ENCODE results near the gene DTNBP1.

DTNBP1 gene

DNA sequence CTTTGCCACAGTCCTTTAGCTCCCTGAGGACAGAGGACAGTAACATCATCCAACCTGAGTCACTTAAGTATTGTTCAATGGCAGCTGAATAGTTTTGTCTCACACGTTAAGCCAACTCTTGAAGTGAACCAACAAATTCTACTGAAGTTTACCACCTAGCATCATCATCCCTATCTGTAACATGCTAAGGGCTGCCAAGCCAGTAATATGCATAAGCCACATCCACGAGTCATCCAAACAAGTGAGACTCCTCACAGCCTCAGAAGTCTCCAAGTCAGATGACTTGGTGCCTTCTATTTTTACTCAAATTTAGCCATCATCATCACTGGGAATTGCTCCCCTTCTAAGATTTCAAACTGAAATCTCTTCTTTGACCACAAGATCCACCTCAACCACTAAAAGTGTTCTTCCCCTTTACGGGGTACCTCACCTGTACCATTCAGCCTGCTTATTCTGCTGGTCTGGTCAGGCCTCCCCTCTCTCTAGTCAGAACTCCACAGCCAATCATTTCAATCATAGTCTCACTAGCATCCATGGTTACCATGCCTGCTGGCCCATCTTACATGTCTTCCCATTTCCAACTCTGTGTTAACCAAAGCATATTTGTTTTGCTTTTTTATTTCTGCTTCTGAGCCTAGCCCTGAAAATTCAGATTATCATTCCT is 73.7 kb downstream of the DTNBP1 start:
- no peak for DNase-seq

GRCh38 chr6:15586503-15586902 is 76.3 kb downstream of the DTNBP1 start:
- no peak for DNase-seq

- no peak for DNase-seq
These were observed 77.0 kb downstream of the DTNBP1 start for GRCh38 chr6:15585760-15586214.

- no peak for DNase-seq
These were observed 80.3 kb downstream of the DTNBP1 start for GRCh38 chr6:15582499-15582898.

- DNase-seq = no peak
These were observed 81.1 kb downstream of the DTNBP1 start for GRCh38 chr6:15581751-15582150.

GRCh38 chr6:15580326-15580725 is 82.5 kb downstream of the DTNBP1 start:
- DNase-seq = no peak

DNA sequence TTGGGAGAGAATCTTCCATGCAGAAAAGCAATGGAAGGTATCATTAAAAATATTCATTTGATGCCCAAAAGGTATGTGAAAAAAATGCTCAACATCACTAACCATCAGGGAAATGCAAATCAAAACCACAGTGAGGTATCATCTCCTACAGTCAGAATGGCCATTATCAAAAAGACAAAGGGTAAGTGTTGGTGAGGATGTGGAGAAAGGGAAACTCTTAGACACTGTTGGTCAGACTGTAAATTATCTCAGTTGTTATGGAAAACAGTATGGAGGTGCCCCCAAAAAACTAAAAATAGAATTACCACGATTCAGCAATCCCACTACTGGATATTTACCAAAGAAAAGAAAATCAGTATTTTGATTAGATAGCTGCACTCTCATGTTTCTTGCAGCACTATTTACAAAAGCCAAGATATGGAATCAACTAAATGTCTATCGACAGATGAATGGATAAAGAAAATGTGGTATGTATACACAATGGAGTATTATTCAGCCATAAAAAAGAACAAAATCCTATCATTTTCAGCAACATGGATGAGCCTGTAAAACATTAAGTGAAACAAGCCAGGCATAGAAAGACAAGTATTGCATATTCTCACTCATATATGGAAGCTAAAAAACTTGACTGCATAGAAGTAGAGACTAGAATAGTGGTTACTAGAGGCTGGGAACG is 84.0 kb downstream of the DTNBP1 start:
- no peak for DNase-seq

- no peak for DNase-seq
These were observed 85.2 kb downstream of the DTNBP1 start for GRCh38 chr6:15577550-15578171.

DNA sequence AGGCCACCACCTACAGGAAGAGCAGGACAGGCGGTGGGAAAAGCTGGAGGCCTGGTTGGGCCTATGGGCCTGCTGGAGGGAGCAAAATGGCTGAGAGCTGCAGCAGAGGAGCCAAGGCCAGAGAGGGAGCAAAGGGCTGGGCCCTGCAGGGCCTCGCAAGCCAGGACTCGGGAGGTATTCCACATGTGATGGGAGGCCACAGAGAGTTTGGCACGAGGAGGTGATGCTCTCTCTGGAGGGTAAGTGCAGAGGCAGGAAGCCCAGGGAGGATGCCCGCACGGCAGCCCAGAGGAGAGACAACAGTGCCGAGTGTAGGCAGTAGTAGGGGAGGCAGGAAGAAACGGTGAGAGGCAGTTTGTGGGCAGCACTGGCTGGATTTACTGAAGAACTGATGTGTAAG is 85.7 kb downstream of the DTNBP1 start:
- no peak for DNase-seq

DNA sequence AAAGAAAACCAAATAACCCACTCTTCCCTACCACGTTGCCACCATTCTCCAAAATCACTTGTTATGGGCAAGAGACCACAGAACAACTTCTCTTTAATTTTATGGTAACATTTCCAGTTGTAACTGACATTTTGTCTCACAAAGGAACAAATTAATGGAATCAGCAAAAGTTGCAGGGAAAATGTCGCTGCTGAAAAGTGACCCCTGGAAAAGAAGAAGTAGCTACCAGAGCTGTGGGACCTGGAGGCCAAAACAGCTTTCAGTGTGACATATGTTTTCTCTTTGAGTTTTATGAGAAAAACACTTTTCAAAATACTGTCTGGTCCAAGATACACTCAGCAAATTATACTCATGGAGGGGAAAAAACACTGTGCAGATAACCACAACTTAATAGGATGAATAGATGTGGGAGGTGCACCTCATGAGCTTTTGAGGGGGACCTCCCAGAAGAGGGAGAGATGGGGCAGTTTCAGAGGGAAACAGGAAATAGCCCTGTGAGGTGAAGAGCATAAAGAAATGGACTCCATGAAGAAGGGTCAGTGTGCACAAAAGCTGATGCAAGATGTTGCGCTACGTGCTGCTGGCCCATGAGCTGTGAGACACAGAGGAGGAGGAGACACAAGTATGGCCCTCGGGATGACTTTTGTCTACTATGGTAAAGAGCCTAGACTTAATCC is 87.3 kb downstream of the DTNBP1 start:
- DNase-seq = no peak

- no peak for DNase-seq
These were observed 88.3 kb downstream of the DTNBP1 start for GRCh38 chr6:15574486-15574885.

- DNase-seq = no peak
These were observed 88.8 kb downstream of the DTNBP1 start for GRCh38 chr6:15574023-15574422.

GRCh38 chr6:15573384-15573783 is 89.4 kb downstream of the DTNBP1 start:
- DNase-seq = no peak

GRCh38 chr6:15572296-15573016 is 90.4 kb downstream of the DTNBP1 start:
- no peak for DNase-seq

DNA sequence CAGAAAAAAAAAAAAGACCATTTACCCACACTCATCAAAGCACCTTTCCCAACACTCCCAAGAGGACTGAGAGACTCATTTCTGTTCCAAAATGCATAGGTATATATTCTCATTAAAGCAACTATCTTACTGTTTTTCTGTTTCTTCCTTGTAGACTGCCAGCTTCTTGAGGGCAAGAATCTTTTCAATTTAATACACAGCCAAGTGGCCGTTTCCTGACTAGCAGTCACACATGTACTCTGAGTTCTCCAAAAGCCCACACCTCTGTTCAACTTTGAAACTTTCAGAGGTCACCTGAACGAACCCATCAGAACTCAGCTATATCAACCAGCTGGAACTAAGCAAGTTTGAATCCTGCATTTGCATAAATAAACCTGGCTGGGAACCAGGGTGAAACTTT is 92.7 kb downstream of the DTNBP1 start:
- DNase-seq = no peak

DNA sequence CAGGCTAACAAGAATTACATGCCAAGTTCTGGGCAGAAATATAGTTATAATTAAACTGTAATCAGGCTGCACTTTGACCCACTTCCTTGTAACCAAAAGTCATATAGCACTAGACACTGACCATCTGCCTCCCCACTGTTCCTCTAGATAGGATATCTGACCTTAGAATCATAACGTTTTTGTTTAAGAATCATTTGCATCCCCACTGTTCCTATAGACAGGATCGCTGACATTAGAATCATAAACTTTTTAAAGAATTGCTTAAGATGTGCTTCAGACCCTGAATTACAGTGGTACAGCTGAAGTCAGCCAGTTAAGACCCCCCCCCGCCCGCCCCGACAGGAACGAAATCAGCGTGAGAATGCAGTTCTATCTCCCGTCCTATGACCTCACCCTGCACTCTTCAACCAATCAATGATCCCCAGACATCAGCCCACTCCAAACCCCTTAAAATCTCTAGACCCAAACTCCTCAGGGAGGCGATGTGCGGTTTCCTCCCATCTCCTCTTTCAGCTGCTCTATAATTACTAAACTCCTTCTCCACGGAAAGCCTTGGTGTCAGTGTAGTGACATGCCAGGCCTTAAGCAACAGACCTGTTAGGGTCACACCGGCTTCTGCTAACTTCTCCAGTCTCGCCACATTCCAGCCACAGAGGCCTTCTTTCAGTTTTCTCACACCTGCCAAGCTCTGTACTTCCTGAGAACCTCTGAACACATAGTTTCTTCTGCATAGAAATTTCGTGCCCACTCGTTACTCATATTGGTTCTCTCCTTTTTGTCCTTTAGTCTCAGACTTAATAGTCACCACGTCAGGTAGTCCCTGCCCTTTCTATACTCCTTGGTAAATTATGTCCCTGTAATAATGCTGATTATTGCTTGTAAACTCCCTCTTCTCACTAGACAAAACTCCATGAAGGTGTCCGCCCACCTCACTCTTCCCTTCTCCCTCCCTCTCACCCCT is 93.5 kb downstream of the DTNBP1 start:
- DNase-seq = no peak

DNA sequence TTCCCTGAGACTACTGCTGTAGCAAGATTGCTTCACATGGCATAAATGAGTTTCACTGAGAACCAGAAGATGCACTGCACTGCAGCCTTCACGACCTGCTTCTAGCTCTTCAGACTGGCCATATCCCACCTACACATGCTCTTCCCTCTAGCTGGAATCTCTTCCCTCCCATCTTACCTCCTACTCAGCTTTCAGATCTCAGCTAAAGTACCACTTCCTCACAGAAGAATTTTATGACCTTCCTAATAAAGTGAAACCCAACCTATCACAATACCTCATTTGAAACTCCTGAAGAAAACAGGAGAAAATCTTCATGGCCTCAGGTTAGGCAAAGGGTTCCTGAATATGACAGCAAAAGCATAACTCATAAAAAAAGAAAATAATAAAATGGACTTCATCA is 99.9 kb downstream of the DTNBP1 start:
- DNase-seq = no peak

- no peak for DNase-seq
These were observed 101.2 kb downstream of the DTNBP1 start for GRCh38 chr6:15561447-15562199.

- no peak for DNase-seq
These were observed 102.1 kb downstream of the DTNBP1 start for GRCh38 chr6:15560713-15561112.

DNA sequence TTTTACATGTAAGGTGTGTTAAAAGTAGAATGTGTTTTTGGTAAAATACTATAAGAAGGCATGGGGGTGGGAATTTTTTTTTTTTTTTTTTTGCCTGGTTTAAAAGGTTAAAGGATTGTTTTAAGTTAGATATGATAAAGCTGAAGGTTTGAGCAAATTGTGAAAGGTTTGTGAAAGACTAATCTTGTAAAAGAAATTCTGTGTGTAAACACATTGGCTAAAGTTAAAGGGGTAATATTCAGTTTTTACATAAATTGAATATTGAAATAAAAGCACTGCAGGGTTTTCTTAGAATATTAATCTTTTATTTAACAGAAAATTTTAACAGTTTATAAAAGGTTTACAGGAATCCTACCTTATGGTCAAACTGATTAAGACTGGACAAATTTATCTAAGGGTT is 105.7 kb downstream of the DTNBP1 start:
- DNase-seq = no peak

DNA sequence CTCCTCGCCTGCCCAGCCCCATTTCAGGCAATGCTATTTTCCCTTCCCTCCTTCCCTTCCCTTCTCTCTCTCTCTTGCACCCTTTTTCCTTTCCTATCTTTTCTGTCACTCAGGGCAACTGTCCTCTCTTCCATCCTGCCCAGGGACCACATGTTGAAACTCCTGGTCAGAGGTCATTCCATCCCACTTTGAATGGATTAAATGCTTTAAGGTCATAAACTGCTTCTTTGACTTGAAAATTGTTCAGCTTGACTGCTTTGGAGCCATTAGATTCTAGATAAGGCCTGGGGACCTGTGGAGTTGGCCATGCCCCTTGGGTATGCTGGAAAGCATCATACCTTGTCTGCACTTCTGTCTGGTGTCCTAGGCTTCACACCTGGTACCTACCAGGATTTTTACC is 106.1 kb downstream of the DTNBP1 start:
- no peak for DNase-seq

Measured in stimulated activated naive CD4-positive, alpha-beta T cell (primary cell).